OCI-LY7 (cell line): ENCODE data around the gene TNFRSF11A. TPM values are rescaled to one million over a fixed set of nuclear protein-coding genes. Genes with fewer than 3 reads are reported as not detected.

Experiments
- BruUV-seq: library from RNA; stranded (reverse); fragments of 400-500 nt; replicated peaks from 2 replicates; lab custom pipeline; 2021; lab: Mats Ljungman, UMichigan
- CTCF ChIA-PET: fragments of 300-600 bp; sonication (Branson Sonifier 250); formaldehyde crosslinking; loops from one replicate; lab custom pipeline; 2022; ENCODE audit warnings: antibody characterized with exemption; ENCODE audit not compliant: unreplicated experiment; lab: Charles Lee
- POLR2A ChIA-PET: fragments of 300-600 bp; sonication (Branson Sonifier 250); formaldehyde crosslinking; loops from one replicate; lab custom pipeline; 2022; ENCODE audit warnings: antibody characterized with exemption; lab: Charles Lee
- DNase-seq: peaks from one replicate; pipeline ENCODE4 v3.0.0-alpha.2; 2015; ENCODE audit warnings: low spot score
- H2AFZ ChIP-seq: fragments of 200-600 bp; sonication (generic), shearing (Covaris generic); 2 replicates; pipeline ENCODE4 v1.6.1; 2014; ENCODE audit warnings: mild to moderate bottlenecking, antibody characterized with exemption, low read length, moderate library complexity
- H3K27ac ChIP-seq: fragments of 200-600 bp; sonication (generic); 2 replicates; pipeline ENCODE4 v1.5.1; 2014; ENCODE audit warnings: mixed run types, low read depth, mild to moderate bottlenecking, moderate library complexity, low read length, inconsistent platforms; ENCODE audit not compliant: poor library complexity, severe bottlenecking
- H3K36me3 ChIP-seq: fragments of 200-600 bp; sonication (generic); 2 replicates; pipeline ENCODE4 v1.6.1; 2014; ENCODE audit warnings: mild to moderate bottlenecking, antibody characterized with exemption, low read length, moderate library complexity, mixed read lengths; ENCODE audit not compliant: insufficient read depth
- H3K4me1 ChIP-seq: fragments of 200-600 bp; sonication (generic); 2 replicates; pipeline ENCODE4 v1.5.1; 2014; ENCODE audit warnings: mild to moderate bottlenecking, low read length; ENCODE audit not compliant: insufficient read depth, poor library complexity, severe bottlenecking
- H3K4me2 ChIP-seq: fragments of 200-600 bp; sonication (generic); 2 replicates; pipeline ENCODE4 v1.6.1; 2014; ENCODE audit warnings: mild to moderate bottlenecking, low read length
- H3K4me3 ChIP-seq: fragments of 200-600 bp; sonication (generic); 2 replicates; pipeline ENCODE4 v1.5.1; 2014; ENCODE audit warnings: mild to moderate bottlenecking, low read depth, low read length; ENCODE audit not compliant: poor library complexity, severe bottlenecking
- H3K79me2 ChIP-seq: fragments of 200-600 bp; sonication (generic); 2 replicates; pipeline ENCODE4 v1.6.1; 2016; ENCODE audit warnings: low read depth, mild to moderate bottlenecking, low read length, moderate library complexity, mixed read lengths; ENCODE audit not compliant: insufficient read depth
- H3K9me2 ChIP-seq: fragments of 200-600 bp; sonication (generic); 2 replicates; pipeline ENCODE4 v1.6.1; 2016; ENCODE audit warnings: mild to moderate bottlenecking, low read length, mixed read lengths; ENCODE audit not compliant: insufficient read depth
- H3K9me3 ChIP-seq: fragments of 200-600 bp; sonication (generic); 2 replicates; pipeline ENCODE4 v1.6.1; 2014; ENCODE audit warnings: mild to moderate bottlenecking, mixed run types, low read length, mixed read lengths
- H4K20me1 ChIP-seq: fragments of 200-600 bp; sonication (generic); 2 replicates; pipeline ENCODE4 v1.6.1; 2014; ENCODE audit warnings: mild to moderate bottlenecking, antibody characterized with exemption, low read length, moderate library complexity, mixed read lengths; ENCODE audit not compliant: insufficient read depth
- CTCF ChIP-seq: fragments of 200-600 bp; sonication (generic); conservative IDR thresholded peaks from 2 replicates; pipeline ENCODE4 v1.5.1; 2014; ENCODE audit warnings: mild to moderate bottlenecking, antibody characterized with exemption, low read length, moderate library complexity, mixed read lengths
- EZH2phosphoT487 ChIP-seq: fragments of 200-600 bp; sonication (generic); IDR thresholded peaks from 2 replicates; pipeline ENCODE4 v1.6.1; 2018; ENCODE audit warnings: low read depth, borderline replicate concordance, mild to moderate bottlenecking, mixed run types, antibody characterized with exemption, low read length, moderate library complexity, mixed read lengths
- intact Hi-C: fragments of 100-400 bp; cut with micrococcal nuclease; formaldehyde crosslinking; loops from one replicate; pipeline ENCODE4 v1.10.0; 2022; ENCODE audit not compliant: unreplicated experiment
- total RNA-seq, 2 experiments: library from RNA; depleted of rRNA in 1 of 2; stranded (reverse); fragments of >200 nt in 1 of 2; shearing (Covaris generic) in 1 of 2; gene quantifications; 2 replicates each; pipeline ENCODE4 v1.2.3, GENCODE V29; 2014 to 2022

TNFRSF11A gene
- total RNA-seq, 2 experiments from 2014 or later = not detected

- TF ChIP-seq EZH2phosphoT487 (no peak), CTCF (no peak)
- ChIA-PET POLR2A (no interaction called here), CTCF (no interaction called here)
- H3K9me3 ChIP-seq = no peaks in the 10 kb centered on the region
- H3K9me2 ChIP-seq = no peaks in the 10 kb centered on the region
- H3K4me3 ChIP-seq = no peak overlapping the region
- H3K27ac ChIP-seq = no peak overlapping the region
- no peak for DNase-seq
- H3K4me2 ChIP-seq = no peak overlapping the region
- H3K36me3 ChIP-seq = no peaks in the 10 kb centered on the region
- no peak overlapping the region for H2AFZ ChIP-seq
- H3K4me1 ChIP-seq = no peaks in the 10 kb centered on the region
- no peaks in the 10 kb centered on the region for H4K20me1 ChIP-seq
- BruUV-seq = no TSS peak
- H3K79me2 ChIP-seq = no peaks in the 10 kb centered on the region
- intact Hi-C loops = no loop called here
Observed at GRCh38 chr18:62374410-62374965, 49.4 kb downstream of the TNFRSF11A start.

- Histone ChIP-seq H2AFZ (no peak overlapping the region), H3K79me2 (no peaks in the 10 kb centered on the region), H4K20me1 (no peaks in the 10 kb centered on the region), H3K27ac (no peak overlapping the region), H3K9me2 (no peaks in the 10 kb centered on the region), H3K36me3 (no peaks in the 10 kb centered on the region), H3K4me1 (no peaks in the 10 kb centered on the region), H3K4me3 (no peak overlapping the region), H3K9me3 (no peaks in the 10 kb centered on the region), H3K4me2 (no peak overlapping the region)
- TF ChIP-seq CTCF (no peak), EZH2phosphoT487 (no peak)
- CTCF ChIA-PET = no interaction called here
- no TSS peak for BruUV-seq
- no peak for DNase-seq
- POLR2A ChIA-PET = interaction anchor here (0.6 kb wide), 1 partner anchor 1141 kb away, joined by 4 read pairs; no protein-coding TSS in a partner anchor
- intact Hi-C loops = no loop called here
Observed at GRCh38 chr18:62377131-62377807, 52.2 kb downstream of the TNFRSF11A start.

- ChIA-PET POLR2A (no interaction called here), CTCF (no interaction called here)
- Histone ChIP-seq H3K4me2 (no peak overlapping the region), H3K9me2 (no peaks in the 10 kb centered on the region), H3K79me2 (no peaks in the 10 kb centered on the region), H4K20me1 (no peaks in the 10 kb centered on the region), H3K27ac (no peak overlapping the region), H3K36me3 (no peaks in the 10 kb centered on the region), H3K4me3 (no peak overlapping the region), H3K4me1 (no peaks in the 10 kb centered on the region), H2AFZ (no peak overlapping the region), H3K9me3 (no peaks in the 10 kb centered on the region)
- no peak for DNase-seq
- no TSS peak for BruUV-seq
- intact Hi-C loops = no loop called here
- TF ChIP-seq EZH2phosphoT487 (no peak), CTCF (no peak)
Observed at GRCh38 chr18:62379051-62379450, 53.9 kb downstream of the TNFRSF11A start.
